Vagina (tissue), 2 donors: ENCODE results near the gene UBL4B. TPM values are rescaled to one million over a fixed set of nuclear protein-coding genes. Genes with fewer than 3 reads are reported as not detected.

ENCODE experiments used
- DNase-seq, 2 donors: peaks; one replicate each; pipeline ENCODE4 v3.0.0-alpha.2; 2017; ENCODE audit errors: extremely low spot score in 2 of 2
- H3K27ac ChIP-seq: fragments of 200-600 bp; sonication (generic); one replicate; pipeline ENCODE4 v1.5.1; 2019
- H3K27me3 ChIP-seq: fragments of 200-600 bp; sonication (generic); one replicate; pipeline ENCODE4 v1.5.1; 2019
- H3K36me3 ChIP-seq, 2 donors: fragments of 200-600 bp; sonication (generic); one replicate each; pipeline ENCODE4 v1.5.1; 2017 to 2019
- H3K4me1 ChIP-seq: fragments of 200-600 bp; sonication (generic); one replicate; pipeline ENCODE4 v1.5.1; 2019
- H3K4me3 ChIP-seq, 2 donors: fragments of 200-600 bp; sonication (generic); 1 replicate in 1 of 2; 2 replicates in 1 of 2; pipeline ENCODE4 v1.5.1; 2016 to 2019
- H3K9me3 ChIP-seq: fragments of 200-600 bp; sonication (generic); one replicate; pipeline ENCODE4 v1.5.1; 2019
- CTCF ChIP-seq, 3 experiments: fragments of 450-650 bp in 2 of 3; fragments of 200-600 bp in 1 of 3; sonication (generic) in 1 of 3; IDR thresholded peaks; one replicate each; pipeline ENCODE4 v1.5.1; 2017 to 2019; ENCODE audit warnings: antibody characterized with exemption in 3 of 3, mild to moderate bottlenecking in 2 of 3, moderate library complexity in 2 of 3
- POLR2A ChIP-seq, 2 donors: fragments of 450-650 bp; IDR thresholded peaks; one replicate each; pipeline ENCODE4 v1.6.1; 2017; ENCODE audit warnings: antibody characterized with exemption in 2 of 2, mild to moderate bottlenecking in 2 of 2, moderate library complexity in 2 of 2
- POLR2AphosphoS5 ChIP-seq, 2 donors: sonication (generic); formaldehyde crosslinking; IDR thresholded peaks; one replicate each; pipeline ENCODE4 v1.9.0; 2017; ENCODE audit warnings: antibody characterized with exemption in 2 of 2, mild to moderate bottlenecking in 2 of 2, low read depth in 1 of 2; ENCODE audit not compliant: insufficient read depth in 1 of 2
- intact Hi-C: fragments of 100-400 bp; cut with DNase I; formaldehyde crosslinking; loops from one replicate; pipeline ENCODE4 v1.15.1; 2023
- total RNA-seq: library from RNA; depleted of rRNA; stranded (reverse); fragments of >200 nt; gene quantifications from one replicate; pipeline ENCODE4 v1.2.3, GENCODE V29; 2016

The UBL4B gene
- total RNA-seq, 1 donor from 2014 or later, result not detected

GRCh38 chr1:110135246-110135645, 23.0 kb downstream of the UBL4B start:
- no peak for DNase-seq
- H3K27me3 ChIP-seq, result no peaks in the 10 kb centered on the region
- H3K4me1 ChIP-seq, result peaks cover 4% of the 10 kb centered on the region

GRCh38 chr1:110135666-110136065, 23.4 kb downstream of the UBL4B start:
- no peaks in the 10 kb centered on the region for H3K4me1 ChIP-seq
- H3K36me3 ChIP-seq, result no peaks in the 10 kb centered on the region
- H3K4me3 ChIP-seq, result no peak overlapping the region
- no peaks in the 10 kb centered on the region for H3K27me3 ChIP-seq
- intact Hi-C loops, result no loop called here
- H3K27ac ChIP-seq, result no peak overlapping the region
- TF ChIP-seq POLR2AphosphoS5 (IDR thresholded peaks at IDR 0.05; ENCODE audit: insufficient read depth in 1 of 2, low read depth in 1 of 2) (no peak), POLR2A (IDR thresholded peaks at IDR 0.05) (no peak), CTCF (IDR thresholded peaks at IDR 0.05) (no peak)
- H3K9me3 ChIP-seq, result no peaks in the 10 kb centered on the region
- no peak for DNase-seq

More at GRCh38 chr1:110135246-110135645, 23.0 kb downstream of the UBL4B start:
- no peak overlapping the region for H3K27ac ChIP-seq
- H3K4me3 ChIP-seq, result no peak overlapping the region
- intact Hi-C loops, result no loop called here
- TF ChIP-seq CTCF (IDR thresholded peaks at IDR 0.05) (no peak), POLR2A (IDR thresholded peaks at IDR 0.05) (no peak), POLR2AphosphoS5 (IDR thresholded peaks at IDR 0.05; ENCODE audit: insufficient read depth in 1 of 2, low read depth in 1 of 2) (no peak)
- no peaks in the 10 kb centered on the region for H3K36me3 ChIP-seq
- H3K9me3 ChIP-seq, result no peaks in the 10 kb centered on the region

- no peaks in the 10 kb centered on the region for H3K36me3 ChIP-seq
- no peaks in the 10 kb centered on the region for H3K9me3 ChIP-seq
- H3K27me3 ChIP-seq, result no peaks in the 10 kb centered on the region
- H3K4me1 ChIP-seq, result no peaks in the 10 kb centered on the region
- TF ChIP-seq CTCF (IDR thresholded peaks at IDR 0.05), result no peak
- intact Hi-C loops, result no loop called here
- H3K27ac ChIP-seq, result no peak overlapping the region
- no peak overlapping the region for H3K4me3 ChIP-seq
- no peak for DNase-seq
Observed at GRCh38 chr1:110136911-110137310, 24.7 kb downstream of the UBL4B start.

- H3K27ac ChIP-seq, result no peak overlapping the region
- no peaks in the 10 kb centered on the region for H3K27me3 ChIP-seq
- H3K9me3 ChIP-seq, result no peaks in the 10 kb centered on the region
- no peak for DNase-seq
- no peak overlapping the region for H3K4me3 ChIP-seq
- H3K36me3 ChIP-seq, result no peaks in the 10 kb centered on the region
- intact Hi-C loops, result no loop called here
- TF ChIP-seq POLR2A (IDR thresholded peaks at IDR 0.05), result no peak
- no peak for TF ChIP-seq CTCF (IDR thresholded peaks at IDR 0.05)
- no peak for TF ChIP-seq POLR2AphosphoS5 (IDR thresholded peaks at IDR 0.05; ENCODE audit: insufficient read depth in 1 of 2, low read depth in 1 of 2)
- H3K4me1 ChIP-seq, result no peaks in the 10 kb centered on the region
Observed at GRCh38 chr1:110138956-110139355, 26.7 kb downstream of the UBL4B start.

GRCh38 chr1:110144366-110144765, 32.1 kb downstream of the UBL4B start:
- Histone ChIP-seq H3K27ac (no peak overlapping the region), H3K4me3 (no peak overlapping the region), H3K27me3 (no peaks in the 10 kb centered on the region), H3K36me3 (no peaks in the 10 kb centered on the region), H3K4me1 (no peaks in the 10 kb centered on the region), H3K9me3 (no peaks in the 10 kb centered on the region)
- DNase-seq, result no peak
- intact Hi-C loops, result no loop called here
- TF ChIP-seq POLR2A (IDR thresholded peaks at IDR 0.05) (no peak), POLR2AphosphoS5 (IDR thresholded peaks at IDR 0.05; ENCODE audit: insufficient read depth in 1 of 2, low read depth in 1 of 2) (no peak)

GRCh38 chr1:110148961-110149360, 36.7 kb downstream of the UBL4B start:
- TF ChIP-seq POLR2A (IDR thresholded peaks at IDR 0.05) (no peak), CTCF (IDR thresholded peaks at IDR 0.05) (no peak)
- Histone ChIP-seq H3K4me3 (no peak overlapping the region), H3K4me1 (peaks cover 11% of the 10 kb centered on the region), H3K27ac (no peak overlapping the region), H3K27me3 (peaks cover 3% of the 10 kb centered on the region), H3K9me3 (no peaks in the 10 kb centered on the region), H3K36me3 (no peaks in the 10 kb centered on the region)
- no peak for DNase-seq
- intact Hi-C loops, result no loop called here
